GM12873 (cell line): ENCODE data around the gene ENPP1.

Source experiments
- TF ChIP-seq, protein P1 (sequence below): IDR thresholded peaks from 2 replicates; pipeline ENCODE4 v1.5.1; 2012; ENCODE audit warnings: low read depth, mild to moderate bottlenecking, moderate library complexity, low read length, control low read depth; ENCODE audit not compliant: insufficient read depth; ENCODE audit errors: missing control alignments

ENPP1 gene

GRCh38 chr6:131918650-131919355 lies 111.0 kb downstream of the ENPP1 start:
- TF ChIP-seq, protein P1, sequence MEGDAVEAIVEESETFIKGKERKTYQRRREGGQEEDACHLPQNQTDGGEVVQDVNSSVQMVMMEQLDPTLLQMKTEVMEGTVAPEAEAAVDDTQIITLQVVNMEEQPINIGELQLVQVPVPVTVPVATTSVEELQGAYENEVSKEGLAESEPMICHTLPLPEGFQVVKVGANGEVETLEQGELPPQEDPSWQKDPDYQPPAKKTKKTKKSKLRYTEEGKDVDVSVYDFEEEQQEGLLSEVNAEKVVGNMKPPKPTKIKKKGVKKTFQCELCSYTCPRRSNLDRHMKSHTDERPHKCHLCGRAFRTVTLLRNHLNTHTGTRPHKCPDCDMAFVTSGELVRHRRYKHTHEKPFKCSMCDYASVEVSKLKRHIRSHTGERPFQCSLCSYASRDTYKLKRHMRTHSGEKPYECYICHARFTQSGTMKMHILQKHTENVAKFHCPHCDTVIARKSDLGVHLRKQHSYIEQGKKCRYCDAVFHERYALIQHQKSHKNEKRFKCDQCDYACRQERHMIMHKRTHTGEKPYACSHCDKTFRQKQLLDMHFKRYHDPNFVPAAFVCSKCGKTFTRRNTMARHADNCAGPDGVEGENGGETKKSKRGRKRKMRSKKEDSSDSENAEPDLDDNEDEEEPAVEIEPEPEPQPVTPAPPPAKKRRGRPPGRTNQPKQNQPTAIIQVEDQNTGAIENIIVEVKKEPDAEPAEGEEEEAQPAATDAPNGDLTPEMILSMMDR, result no peak

- TF ChIP-seq, protein P1, result no peak
Measured at GRCh38 chr6:131920656-131921055, 112.8 kb downstream of the ENPP1 start.

DNA sequence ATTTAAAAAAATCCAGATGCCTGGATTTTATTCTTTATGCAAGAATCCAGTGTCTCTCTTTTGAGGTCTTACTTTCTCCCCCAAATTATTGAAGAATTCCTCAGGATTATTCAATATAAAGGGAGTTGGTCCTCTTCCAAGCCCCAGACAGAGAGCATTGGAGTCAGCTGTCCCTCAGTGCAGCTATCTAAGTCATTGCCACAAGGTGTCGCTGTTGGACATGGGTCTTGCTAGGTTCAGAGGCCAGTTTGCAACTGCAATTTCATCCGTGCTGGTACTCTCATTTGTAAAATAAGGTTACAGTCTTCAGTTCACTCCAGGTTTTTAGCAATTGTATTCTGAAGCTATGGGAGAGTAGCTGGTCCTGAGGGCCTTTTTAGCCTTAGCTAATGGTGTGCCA lies 115.5 kb downstream of the ENPP1 start:
- TF ChIP-seq, protein P1, result peak; percentile 80

- TF ChIP-seq, protein P1, result peak; percentile 29
Measured at GRCh38 chr6:131924881-131925474, 117.2 kb downstream of the ENPP1 start.

DNA sequence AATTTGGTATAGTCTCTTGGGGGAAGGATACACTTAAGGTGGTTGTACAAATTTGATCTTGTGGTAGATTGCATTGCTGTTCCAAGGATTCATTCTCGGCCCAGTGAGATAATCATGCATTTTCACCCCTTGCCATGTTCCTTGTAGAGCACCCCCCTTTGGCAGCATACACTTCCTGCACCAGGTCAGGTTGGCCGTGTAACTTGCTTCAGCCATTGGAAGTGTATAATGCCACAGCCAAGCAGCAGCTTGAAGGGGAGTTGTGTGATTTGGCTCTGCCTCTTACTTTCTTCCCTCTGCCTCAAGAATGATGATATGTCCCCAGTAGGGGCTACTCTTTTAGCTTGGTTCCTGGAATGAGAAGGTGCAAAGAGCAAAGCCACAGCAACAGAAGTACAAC lies 121.4 kb downstream of the ENPP1 start:
- TF ChIP-seq, protein P1, result peak; percentile 21

DNA sequence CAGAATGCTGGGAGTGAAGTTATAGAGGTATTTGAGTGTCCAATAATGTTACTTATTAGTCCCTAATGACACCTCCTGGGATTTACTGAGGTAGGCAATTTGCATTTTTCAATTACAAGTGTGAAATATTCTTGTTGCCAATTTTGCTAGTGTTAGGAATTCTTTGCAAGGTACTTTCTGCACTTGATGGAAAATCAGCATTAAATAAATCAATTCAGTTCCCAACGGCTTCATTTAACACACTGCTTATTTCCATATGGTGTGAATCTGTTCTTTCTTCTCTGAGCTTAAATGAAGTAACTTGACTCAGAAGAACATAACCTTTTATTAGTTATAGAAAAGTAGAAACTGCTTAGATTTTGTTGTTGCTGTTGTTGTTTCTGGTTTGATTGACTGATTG lies 122.2 kb downstream of the ENPP1 start:
- TF ChIP-seq, protein P1, result no peak

- TF ChIP-seq, protein P1, result no peak
Measured at GRCh38 chr6:131931063-131931750, 123.4 kb downstream of the ENPP1 start.
